ENCODE data around the gene FUBP1. TPM values are rescaled to one million over a fixed set of nuclear protein-coding genes. Genes with fewer than 3 reads are reported as not detected.
"Not testable (repeated sequence)": the region's sequence is repeated elsewhere in the genome, so short reads cannot be mapped to it uniquely, and the experiment has no call there.

The FUBP1 gene
- total RNA-seq, 2 donors from 2014 or later: 225 to 253 TPM

DNA sequence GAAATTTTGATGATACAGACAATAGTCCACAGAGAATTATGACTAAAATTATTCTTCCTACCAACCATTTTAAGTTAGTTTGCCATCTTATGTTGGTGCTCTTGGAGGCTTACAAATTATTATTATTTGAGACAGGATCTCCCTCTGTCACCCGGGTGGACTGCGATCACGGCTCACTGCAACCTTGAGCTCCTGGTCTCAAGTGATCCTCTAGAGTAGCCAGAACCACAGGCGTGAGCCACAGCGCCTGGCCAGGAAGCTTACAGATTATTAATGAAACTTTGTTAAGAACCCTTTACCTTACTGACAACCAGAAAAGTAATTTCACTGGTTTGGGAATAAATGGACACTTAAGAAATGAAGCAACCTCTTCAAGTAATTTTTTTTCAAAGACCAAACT is 17.9 kb upstream of the FUBP1 start:
- DNase-seq (ENCODE audit: low spot score in 2 of 2): no peak
- Mint-ChIP-seq H3K27ac (no peak overlapping the region), H3K36me3 (no peaks in the 10 kb centered on the region), H3K9me3 (no peaks in the 10 kb centered on the region)
- no peak for ATAC-seq

- ATAC-seq (no peak), DNase-seq (ENCODE audit: low spot score in 2 of 2) (no peak)
- Mint-ChIP-seq H3K27ac (no peak overlapping the region), H3K36me3 (no peaks in the 10 kb centered on the region), H3K9me3 (no peaks in the 10 kb centered on the region)
Measured at GRCh38 chr1:77994117-77994705, 15.3 kb upstream of the FUBP1 start.

GRCh38 chr1:77991638-77992037 is 12.8 kb upstream of the FUBP1 start:
- no peak for ATAC-seq
- H3K36me3 Mint-ChIP-seq: no peaks in the 10 kb centered on the region
- H3K9me3 Mint-ChIP-seq: no peaks in the 10 kb centered on the region
- DNase-seq (ENCODE audit: low spot score in 2 of 2): no peak
- H3K27ac Mint-ChIP-seq: no peak overlapping the region

GRCh38 chr1:77990629-77991204 is 11.8 kb upstream of the FUBP1 start:
- H3K9me3 Mint-ChIP-seq: no peaks in the 10 kb centered on the region
- ATAC-seq (peak in 1 of 2 donors; percentile 58), DNase-seq (ENCODE audit: low spot score in 2 of 2) (no peak)
- H3K27ac Mint-ChIP-seq: no peak overlapping the region
- no peaks in the 10 kb centered on the region for H3K36me3 Mint-ChIP-seq

- Mint-ChIP-seq H3K27ac (peak overlapping the region in 1 of 2 donors; percentile 20), H3K36me3 (no peaks in the 10 kb centered on the region), H3K9me3 (no peaks in the 10 kb centered on the region)
- DNase-seq (ENCODE audit: low spot score in 2 of 2) (no peak), ATAC-seq (no peak)
Measured at GRCh38 chr1:77989744-77990143, 10.9 kb upstream of the FUBP1 start.

GRCh38 chr1:77987919-77988318 is 9.0 kb upstream of the FUBP1 start:
- H3K27ac Mint-ChIP-seq: no peak overlapping the region
- ATAC-seq: no peak
- H3K9me3 Mint-ChIP-seq: no peaks in the 10 kb centered on the region
- DNase-seq (ENCODE audit: low spot score in 2 of 2): no peak
- H3K36me3 Mint-ChIP-seq: peaks cover 0 to 4% of the 10 kb centered on the region in 2 donors

DNA sequence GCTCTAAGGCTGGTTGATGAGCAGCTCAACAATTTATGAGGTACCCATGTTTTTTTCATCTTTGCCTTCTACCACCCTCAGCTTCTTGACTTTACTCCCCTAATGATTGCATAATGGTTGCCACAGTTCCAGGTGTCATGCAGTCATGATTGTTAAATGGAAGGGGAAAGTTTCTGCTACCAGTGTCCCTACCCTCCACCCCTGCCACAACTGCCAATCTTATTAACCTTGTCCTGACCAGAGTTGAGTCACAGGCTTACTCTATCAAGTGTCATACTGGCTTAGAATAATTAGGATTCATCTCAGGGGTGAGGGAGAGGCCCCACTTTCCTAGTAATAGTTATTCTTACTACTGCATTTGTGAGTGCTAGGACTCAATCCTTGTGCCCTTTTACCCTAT is 7.9 kb upstream of the FUBP1 start:
- H3K27ac Mint-ChIP-seq: peak overlapping the region in 1 of 2 donors; percentile 71
- ATAC-seq (peak; percentile 74 to 99), DNase-seq (ENCODE audit: low spot score in 2 of 2) (peak in 1 of 2 donors; percentile 69)
- H3K9me3 Mint-ChIP-seq: no peaks in the 10 kb centered on the region
- peaks cover 0 to 4% of the 10 kb centered on the region in 2 donors for H3K36me3 Mint-ChIP-seq

GRCh38 chr1:77984629-77985028 is 5.8 kb upstream of the FUBP1 start:
- Mint-ChIP-seq H3K27ac (no peak overlapping the region), H3K9me3 (no peaks in the 10 kb centered on the region), H3K36me3 (peaks cover 0 to 4% of the 10 kb centered on the region in 2 donors)
- no peak for ATAC-seq
- DNase-seq (ENCODE audit: low spot score in 2 of 2): no peak

GRCh38 chr1:77983997-77984355 is 5.1 kb upstream of the FUBP1 start:
- H3K27ac Mint-ChIP-seq: no peak overlapping the region
- H3K36me3 Mint-ChIP-seq: peaks cover 0 to 4% of the 10 kb centered on the region in 2 donors
- no peak for ATAC-seq
- no peaks in the 10 kb centered on the region for H3K9me3 Mint-ChIP-seq
- no peak for DNase-seq (ENCODE audit: low spot score in 2 of 2)

- DNase-seq (ENCODE audit: low spot score in 2 of 2); H3K9me3 Mint-ChIP-seq; H3K27ac Mint-ChIP-seq; H3K36me3 Mint-ChIP-seq; ATAC-seq: not testable (repeated sequence)
Measured at GRCh38 chr1:77983352-77983996, 4.6 kb upstream of the FUBP1 start.

GRCh38 chr1:77978293-77978968 is 441 bp downstream of the FUBP1 start:
- peak; percentile 76 to 77 for ATAC-seq
- Mint-ChIP-seq H3K36me3 (peaks cover 21 to 25% of the 10 kb centered on the region in 2 donors), H3K9me3 (no peaks in the 10 kb centered on the region), H3K27ac (no peak overlapping the region)
- peak; percentile 77 to 84 for DNase-seq (ENCODE audit: low spot score in 2 of 2)

- peaks cover 21 to 28% of the 10 kb centered on the region in 2 donors for H3K36me3 Mint-ChIP-seq
Measured at GRCh38 chr1:77977989-77978292, 931 bp downstream of the FUBP1 start.

GRCh38 chr1:77976433-77977076 is 2.3 kb downstream of the FUBP1 start:
- Mint-ChIP-seq H3K9me3 (no peaks in the 10 kb centered on the region), H3K27ac (peak overlapping the region in 1 of 2 donors; percentile 96), H3K36me3 (peaks cover 21 to 33% of the 10 kb centered on the region in 2 donors)
- no peak for ATAC-seq
- no peak for DNase-seq (ENCODE audit: low spot score in 2 of 2)

More at GRCh38 chr1:77977989-77978292, 931 bp downstream of the FUBP1 start:
- no peak for DNase-seq (ENCODE audit: low spot score in 2 of 2)
- H3K27ac Mint-ChIP-seq: no peak overlapping the region
- ATAC-seq: no peak
- H3K9me3 Mint-ChIP-seq: no peaks in the 10 kb centered on the region

DNA sequence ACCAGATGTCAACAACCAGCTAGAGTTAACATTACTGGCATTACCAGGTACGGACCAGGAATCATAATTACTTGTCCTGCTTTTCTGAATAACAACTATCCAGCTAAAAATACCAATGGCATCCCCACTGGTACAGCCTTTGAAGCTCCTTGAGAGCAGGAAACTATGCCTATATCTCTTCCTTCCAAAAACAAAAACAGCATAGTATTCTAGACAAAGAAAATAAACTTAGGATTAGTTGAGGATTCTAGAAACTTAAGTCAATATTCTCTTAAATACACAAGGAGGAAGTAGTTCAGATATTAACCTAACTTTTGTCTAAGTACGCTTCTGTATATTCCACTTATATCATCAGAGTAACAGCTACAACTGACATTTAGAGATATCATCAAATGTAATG is 3.0 kb downstream of the FUBP1 start:
- Mint-ChIP-seq H3K27ac (peak overlapping the region in 1 of 2 donors; percentile 96), H3K9me3 (no peaks in the 10 kb centered on the region), H3K36me3 (peaks cover 21 to 33% of the 10 kb centered on the region in 2 donors)
- DNase-seq (ENCODE audit: low spot score in 2 of 2) (no peak), ATAC-seq (no peak)

DNA sequence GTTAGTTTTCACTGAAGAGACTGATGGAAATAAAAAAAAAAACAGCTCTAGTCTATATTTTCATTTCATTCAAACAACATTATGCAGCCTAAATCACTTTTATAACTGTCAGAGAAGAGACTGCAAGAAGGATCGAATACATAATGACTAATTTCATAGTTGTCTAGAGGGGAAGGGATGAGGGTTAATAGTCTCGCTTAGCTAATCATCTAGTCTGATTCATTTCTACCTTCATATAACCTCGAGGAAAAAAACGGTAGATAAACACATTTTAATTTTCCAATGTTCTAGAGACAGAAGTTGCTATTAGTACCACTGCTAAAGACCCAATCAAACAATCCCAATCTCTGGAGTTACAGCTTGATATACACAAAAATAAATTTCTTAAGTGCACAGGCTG is 3.5 kb downstream of the FUBP1 start:
- ATAC-seq (peak in 1 of 2 donors; percentile 7), DNase-seq (ENCODE audit: low spot score in 2 of 2) (no peak)
- Mint-ChIP-seq H3K27ac (peak overlapping the region in 1 of 2 donors; percentile 96), H3K9me3 (no peaks in the 10 kb centered on the region), H3K36me3 (peaks cover 21 to 33% of the 10 kb centered on the region in 2 donors)

DNA sequence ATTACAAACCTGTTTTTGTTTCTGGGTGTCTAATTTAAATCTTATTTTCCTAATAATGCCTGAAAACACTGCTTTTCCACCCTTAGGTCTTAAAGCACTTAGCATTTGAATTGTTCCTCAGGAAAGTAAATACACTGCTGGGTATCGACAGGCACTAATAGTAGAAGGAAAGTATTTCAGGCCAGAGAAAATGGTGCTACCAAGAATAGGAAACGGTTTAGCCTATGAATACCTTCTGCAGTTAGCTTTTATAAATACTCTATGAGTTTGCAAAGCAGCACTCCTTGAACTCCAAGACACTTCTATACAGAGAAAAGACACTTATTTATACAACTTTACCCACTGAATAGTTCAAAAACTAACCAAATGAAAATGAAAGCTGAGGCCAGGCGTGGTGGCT is 6.8 kb downstream of the FUBP1 start:
- DNase-seq (ENCODE audit: low spot score in 2 of 2) (no peak), ATAC-seq (no peak)
- H3K36me3 Mint-ChIP-seq: peaks cover 28 to 51% of the 10 kb centered on the region in 2 donors
- no peaks in the 10 kb centered on the region for H3K9me3 Mint-ChIP-seq
- H3K27ac Mint-ChIP-seq: peak overlapping the region in 1 of 2 donors; percentile 86

DNA sequence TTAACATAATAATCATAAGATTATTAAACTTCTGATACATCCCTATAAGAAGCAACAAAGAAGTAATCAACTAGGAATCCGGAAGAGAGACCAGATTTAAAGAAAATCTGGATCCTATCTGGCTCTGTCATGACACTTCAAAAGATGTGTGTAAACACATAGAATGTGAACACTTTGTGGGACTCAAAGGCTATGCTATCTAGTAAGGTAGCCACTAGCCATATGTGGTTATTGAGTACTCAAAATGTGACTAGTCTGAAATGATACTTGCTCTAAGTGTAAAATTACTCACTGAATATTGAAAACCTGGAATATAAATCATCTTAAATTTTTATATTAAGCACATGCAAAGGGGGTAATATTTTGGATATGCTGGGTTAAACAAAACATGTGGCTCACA is 8.7 kb downstream of the FUBP1 start:
- H3K27ac Mint-ChIP-seq: no peak overlapping the region
- ATAC-seq (peak in 1 of 2 donors; percentile 41), DNase-seq (ENCODE audit: low spot score in 2 of 2) (no peak)
- H3K36me3 Mint-ChIP-seq: peaks cover 22 to 54% of the 10 kb centered on the region in 2 donors
- H3K9me3 Mint-ChIP-seq: no peaks in the 10 kb centered on the region

All from activated naive CD4-positive, alpha-beta T cell treated with anti-CD3 and anti-CD28 coated beads, Interleukin-2, amount 50 U/mL, for 72 hours (primary cell).